Trophoblast cell (in vitro differentiated cells and primary cell): ENCODE measurements around the gene ABLIM2.

Experiments used
- DNase-seq, 2 donors: peaks; one replicate each; pipeline ENCODE4 v3.0.0-alpha.2; 2016
- H2AFZ ChIP-seq: 2 replicates; pipeline ENCODE4 v1.6.1; 2013; ENCODE audit warnings: low read length, moderate library complexity, mild to moderate bottlenecking; ENCODE audit not compliant: insufficient read depth, poor library complexity
- H2AK5ac ChIP-seq: 2 replicates; pipeline ENCODE4 v1.6.1; 2013; ENCODE audit warnings: mild to moderate bottlenecking, low read length
- H2BK120ac ChIP-seq: 2 replicates; pipeline ENCODE4 v1.6.1; 2013; ENCODE audit warnings: low read length, mild to moderate bottlenecking, moderate library complexity; ENCODE audit not compliant: insufficient read depth, poor library complexity
- H2BK12ac ChIP-seq: 2 replicates; pipeline ENCODE4 v1.6.1; 2013; ENCODE audit warnings: mild to moderate bottlenecking, low read length, moderate library complexity
- H2BK5ac ChIP-seq: 2 replicates; pipeline ENCODE4 v1.6.1; 2013; ENCODE audit warnings: low read length, low read depth, moderate library complexity, mild to moderate bottlenecking; ENCODE audit not compliant: poor library complexity
- H3K14ac ChIP-seq: 2 replicates; pipeline ENCODE4 v1.6.1; 2013; ENCODE audit warnings: mild to moderate bottlenecking, low read length
- H3K18ac ChIP-seq: 2 replicates; pipeline ENCODE4 v1.6.1; 2013; ENCODE audit warnings: mild to moderate bottlenecking, low read length
- H3K23ac ChIP-seq: 2 replicates; pipeline ENCODE4 v1.6.1; 2013; ENCODE audit warnings: low read length
- H3K27ac ChIP-seq: 2 replicates; pipeline ENCODE4 v1.5.1; 2013; ENCODE audit warnings: low read depth, mild to moderate bottlenecking, inconsistent platforms, low read length, moderate library complexity
- H3K27me3 ChIP-seq: 2 replicates; pipeline ENCODE4 v1.6.1; 2013; ENCODE audit warnings: inconsistent platforms, mild to moderate bottlenecking, low read length, moderate library complexity; ENCODE audit not compliant: insufficient read depth
- H3K36me3 ChIP-seq, 2 experiments: 1 replicate in 1 of 2; 2 replicates in 1 of 2; pipeline ENCODE4 v1.6.1; 2013; ENCODE audit warnings: low read length in 2 of 2, mild to moderate bottlenecking in 2 of 2, moderate library complexity in 1 of 2; ENCODE audit not compliant: insufficient read depth in 2 of 2, control insufficient read depth in 1 of 2
- H3K4ac ChIP-seq: 2 replicates; pipeline ENCODE4 v1.6.1; 2013; ENCODE audit warnings: low read depth, mild to moderate bottlenecking, low read length, moderate library complexity
- H3K4me1 ChIP-seq, 2 experiments: 1 replicate in 1 of 2; 2 replicates in 1 of 2; pipeline ENCODE4 v1.6.1; 2013; ENCODE audit warnings: low read length in 2 of 2, mild to moderate bottlenecking in 2 of 2, moderate library complexity in 1 of 2; ENCODE audit not compliant: insufficient read depth in 2 of 2, control insufficient read depth in 1 of 2
- H3K4me2 ChIP-seq: 2 replicates; pipeline ENCODE4 v1.6.1; 2013; ENCODE audit warnings: inconsistent platforms, mild to moderate bottlenecking, low read length, moderate library complexity
- H3K4me3 ChIP-seq: 2 replicates; pipeline ENCODE4 v1.5.1; 2013; ENCODE audit warnings: mild to moderate bottlenecking, low read depth, low read length, inconsistent platforms
- H3K79me1 ChIP-seq: one replicate; pipeline ENCODE4 v1.6.1; 2013; ENCODE audit warnings: low read length
- H3K79me2 ChIP-seq: 2 replicates; pipeline ENCODE4 v1.6.1; 2013; ENCODE audit warnings: low read length, mild to moderate bottlenecking; ENCODE audit not compliant: control insufficient read depth, insufficient read depth, poor library complexity
- H3K9ac ChIP-seq: 2 replicates; pipeline ENCODE4 v1.6.1; 2013; ENCODE audit warnings: mild to moderate bottlenecking, low read length
- H3K9me3 ChIP-seq: 2 replicates; pipeline ENCODE4 v1.6.1; 2013; ENCODE audit warnings: low read depth, mild to moderate bottlenecking, control low read depth, inconsistent platforms, low read length; ENCODE audit not compliant: insufficient read depth
- H4K12ac ChIP-seq: 2 replicates; pipeline ENCODE4 v1.6.1; 2013; ENCODE audit warnings: low read depth, mild to moderate bottlenecking, low read length, moderate library complexity
- H4K8ac ChIP-seq: 2 replicates; pipeline ENCODE4 v1.6.1; 2013; ENCODE audit warnings: low read depth, mild to moderate bottlenecking, low read length, moderate library complexity
- H4K91ac ChIP-seq: one replicate; pipeline ENCODE4 v1.6.1; 2013; ENCODE audit warnings: low read depth, mild to moderate bottlenecking, low read length, moderate library complexity
- WGBS: extraction: QIAGEN DNeasy Blood & Tissue Kit; methylation state at CpG from one replicate; pipeline ENCODE4 v1.1.7; 2013; ENCODE audit warnings: missing lambda C conversion rate; ENCODE audit not compliant: insufficient read length, insufficient coverage; ENCODE audit errors: extremely low coverage; 5-methylcytosine and 5-hydroxymethylcytosine counted together

ABLIM2 gene

DNA sequence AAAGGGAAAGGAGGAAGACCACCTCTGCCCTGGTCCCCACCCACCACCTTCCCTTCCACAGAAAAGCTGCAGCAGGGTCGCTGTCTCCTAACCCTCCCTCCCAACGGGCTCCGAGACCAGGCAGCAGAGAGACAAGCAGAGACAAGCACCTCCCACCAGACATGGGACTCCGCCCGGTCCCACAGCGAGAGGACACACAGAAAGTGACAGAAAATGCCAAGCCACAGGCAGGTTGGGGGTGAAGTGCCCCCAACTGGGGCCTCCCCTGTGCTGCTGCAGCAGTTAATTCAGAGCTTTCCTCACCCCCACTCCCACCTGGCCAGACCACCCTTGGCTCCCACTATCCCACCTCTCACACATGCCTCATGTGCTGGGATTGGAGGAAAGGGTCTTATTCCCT is 154.5 kb downstream of the ABLIM2 start:
- Histone ChIP-seq H2BK5ac (no peak overlapping the region), H4K91ac (no peak overlapping the region), H3K27me3 (no peaks in the 10 kb centered on the region), H3K18ac (no peak overlapping the region), H2BK120ac (no peak overlapping the region), H3K9me3 (no peaks in the 10 kb centered on the region), H4K8ac (no peak overlapping the region), H3K79me2 (no peaks in the 10 kb centered on the region), H4K12ac (no peak overlapping the region), H3K4me3 (no peak overlapping the region), H3K14ac (no peak overlapping the region), H3K4ac (no peak overlapping the region), H3K9ac (no peak overlapping the region), H3K4me2 (no peak overlapping the region), H2AK5ac (no peak overlapping the region), H3K4me1 (no peaks in the 10 kb centered on the region), H3K36me3 (no peaks in the 10 kb centered on the region), H3K79me1 (no peaks in the 10 kb centered on the region), H3K27ac (no peak overlapping the region), H2AFZ (no peak overlapping the region), H2BK12ac (no peak overlapping the region), H3K23ac (no peak overlapping the region)
- DNase-seq, result no peak
- no CpG with 5 or more reads among the region's 6 CpGs for WGBS

DNA sequence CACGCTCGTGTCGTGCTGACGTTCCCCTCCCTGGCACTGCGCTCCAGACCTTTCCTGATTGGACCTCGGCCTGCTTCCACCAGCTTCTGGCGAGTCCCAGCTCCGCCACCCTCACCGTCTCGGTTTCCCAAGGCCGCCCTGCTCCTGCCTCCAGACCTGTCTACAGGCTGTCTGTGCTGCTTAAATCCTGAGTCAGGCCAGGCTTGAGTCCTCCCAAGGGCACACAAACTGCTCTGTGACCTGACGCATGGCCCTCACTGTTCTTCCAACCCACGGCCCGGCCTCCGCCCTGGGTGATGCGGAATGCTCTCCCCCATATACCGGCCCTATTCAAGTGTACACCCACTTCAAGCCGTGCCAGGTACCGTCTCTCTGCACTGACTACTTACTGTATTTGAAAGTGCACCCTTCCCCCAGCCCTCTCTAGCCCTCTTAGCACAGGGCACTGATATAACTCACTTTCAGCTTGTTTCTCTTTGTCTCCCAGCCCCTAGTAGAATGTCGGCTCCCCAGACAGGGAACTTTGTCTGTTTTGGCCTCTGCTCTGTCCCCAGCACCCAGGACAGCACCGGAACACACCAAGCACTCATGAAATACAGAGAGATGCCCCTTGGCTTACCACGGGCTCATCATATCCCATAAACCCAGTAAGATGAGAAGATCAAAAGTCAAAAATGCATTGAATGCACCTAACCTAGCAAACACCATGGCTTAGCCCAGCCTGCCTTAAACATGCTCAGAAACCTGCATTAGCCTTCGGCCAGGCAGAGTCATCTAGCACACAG is 155.9 kb downstream of the ABLIM2 start:
- no peaks in the 10 kb centered on the region for H3K9me3 ChIP-seq
- WGBS, result no CpG with 5 or more reads among the region's 23 CpGs

DNA sequence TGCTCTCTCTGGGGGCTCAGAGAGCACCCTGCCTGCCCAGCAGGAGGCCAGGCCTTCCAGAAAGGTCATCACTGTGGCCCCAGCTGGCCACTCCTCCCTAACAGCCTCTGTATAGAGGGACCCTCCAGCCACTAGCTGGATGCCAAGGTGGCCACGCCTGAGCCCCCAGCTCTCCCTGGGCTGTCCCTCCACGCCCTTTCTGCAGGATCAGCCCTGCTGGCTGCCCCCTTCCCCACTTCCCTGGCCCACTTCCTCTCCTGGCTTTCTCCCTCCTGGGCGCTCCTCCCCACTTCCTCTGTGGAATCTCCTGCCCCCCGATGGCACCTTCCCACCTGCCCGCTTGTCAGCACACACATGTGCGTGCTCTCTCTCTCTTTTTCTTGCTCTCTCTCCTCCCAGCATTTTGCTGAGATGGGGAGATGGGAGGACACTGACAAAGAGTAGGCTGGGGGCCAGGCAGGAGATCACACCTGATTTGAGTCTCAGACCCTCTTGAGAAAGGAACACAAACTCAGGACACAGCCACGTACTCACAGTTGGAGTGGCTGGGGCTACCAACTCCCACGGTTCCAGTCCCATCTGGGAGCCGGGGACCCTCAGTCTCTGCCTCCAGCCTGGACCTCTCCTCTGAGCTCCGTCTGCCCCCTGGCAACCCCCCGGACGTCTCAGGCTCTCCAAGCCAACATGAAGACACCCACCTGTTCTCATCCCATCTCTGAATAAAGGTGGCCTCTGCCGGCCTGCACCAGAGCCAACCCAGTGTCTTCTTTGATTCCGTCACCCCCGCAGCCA is 156.9 kb downstream of the ABLIM2 start:
- Histone ChIP-seq H3K4me2 (no peak overlapping the region), H2BK5ac (no peak overlapping the region), H4K8ac (no peak overlapping the region), H3K79me1 (no peaks in the 10 kb centered on the region), H4K91ac (no peak overlapping the region), H3K9ac (no peak overlapping the region), H2AFZ (no peak overlapping the region), H3K79me2 (no peaks in the 10 kb centered on the region), H3K36me3 (no peaks in the 10 kb centered on the region), H4K12ac (no peak overlapping the region), H2BK12ac (no peak overlapping the region), H2AK5ac (no peak overlapping the region), H3K14ac (no peak overlapping the region), H3K23ac (no peak overlapping the region), H3K18ac (no peak overlapping the region), H2BK120ac (no peak overlapping the region), H3K4me1 (no peaks in the 10 kb centered on the region), H3K4ac (no peak overlapping the region), H3K4me3 (no peak overlapping the region), H3K9me3 (no peaks in the 10 kb centered on the region), H3K27me3 (no peaks in the 10 kb centered on the region), H3K27ac (no peak overlapping the region)
- no peak for DNase-seq
- WGBS, result no CpG with 5 or more reads among the region's 15 CpGs

More for the DNA sequence above, 155.9 kb downstream of the ABLIM2 start:
- Histone ChIP-seq H2BK12ac (no peak overlapping the region), H4K8ac (no peak overlapping the region), H3K36me3 (no peaks in the 10 kb centered on the region), H2AK5ac (no peak overlapping the region), H2AFZ (no peak overlapping the region), H3K18ac (no peak overlapping the region), H3K79me1 (no peaks in the 10 kb centered on the region), H2BK5ac (no peak overlapping the region), H3K9ac (no peak overlapping the region), H4K91ac (no peak overlapping the region), H3K14ac (no peak overlapping the region), H3K23ac (no peak overlapping the region), H3K4ac (no peak overlapping the region), H3K27ac (no peak overlapping the region), H3K4me2 (no peak overlapping the region), H4K12ac (no peak overlapping the region), H3K4me3 (no peak overlapping the region), H3K79me2 (no peaks in the 10 kb centered on the region), H3K4me1 (no peaks in the 10 kb centered on the region), H2BK120ac (no peak overlapping the region), H3K27me3 (no peaks in the 10 kb centered on the region)
- DNase-seq, result no peak

DNA sequence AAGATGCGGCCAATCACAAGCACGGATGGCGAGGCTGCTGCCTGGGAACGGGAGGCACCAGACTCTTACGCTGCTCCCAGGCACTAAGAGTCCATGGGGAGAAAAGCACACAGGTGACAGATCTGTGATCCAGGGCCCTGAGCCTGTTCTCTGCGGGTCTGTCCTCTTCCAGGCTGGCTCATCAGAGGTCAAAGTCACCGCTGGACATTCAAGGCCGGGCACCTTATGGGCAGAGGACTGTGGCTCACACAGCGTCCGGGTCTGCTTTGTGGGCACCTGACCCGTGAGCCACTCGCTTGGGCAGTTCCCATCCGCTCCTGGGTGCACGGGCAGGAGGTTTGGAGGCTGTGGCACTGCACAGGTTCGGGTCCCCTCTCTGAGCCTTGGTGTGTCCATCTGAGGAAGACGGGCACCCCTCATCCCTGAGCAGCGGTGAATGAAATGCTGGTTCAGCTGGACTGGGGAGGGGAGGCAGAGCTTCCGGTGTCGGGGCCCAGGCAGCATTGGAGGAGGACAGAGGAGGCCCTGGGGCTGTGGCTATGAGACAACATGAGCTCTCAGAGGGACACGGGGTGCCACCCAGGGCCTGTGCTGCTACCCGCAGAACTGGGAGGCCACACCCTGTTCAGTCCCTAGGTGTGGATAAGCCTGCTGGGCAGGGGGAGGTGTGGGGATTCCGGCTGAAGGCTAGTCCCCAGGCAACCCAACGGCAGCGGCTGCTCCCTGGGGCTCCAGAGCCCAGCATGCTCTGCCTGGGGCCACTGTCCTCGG is 157.7 kb downstream of the ABLIM2 start:
- Histone ChIP-seq H2AK5ac (no peak overlapping the region), H3K4me2 (no peak overlapping the region), H3K18ac (no peak overlapping the region), H3K27ac (no peak overlapping the region), H2BK120ac (no peak overlapping the region), H3K4me1 (no peaks in the 10 kb centered on the region), H3K79me2 (no peaks in the 10 kb centered on the region), H3K27me3 (no peaks in the 10 kb centered on the region), H4K91ac (no peak overlapping the region), H4K8ac (no peak overlapping the region), H3K4ac (no peak overlapping the region), H3K36me3 (no peaks in the 10 kb centered on the region), H3K9me3 (no peaks in the 10 kb centered on the region), H3K23ac (no peak overlapping the region), H2AFZ (no peak overlapping the region), H3K4me3 (no peak overlapping the region), H2BK5ac (no peak overlapping the region), H3K79me1 (no peaks in the 10 kb centered on the region), H4K12ac (no peak overlapping the region), H3K9ac (no peak overlapping the region), H2BK12ac (no peak overlapping the region), H3K14ac (no peak overlapping the region)
- WGBS, result no CpG with 5 or more reads among the region's 25 CpGs
- peak in 1 of 2 donors; percentile 28 for DNase-seq
